Mesodermal cell (in vitro differentiated cells): Measurements from ENCODE around the gene GNG13.

Experiments
- H3K27ac ChIP-seq: 2 replicates; pipeline ENCODE4 v1.7.0; 2013; ENCODE audit warnings: mild to moderate bottlenecking, low read depth, low read length, moderate library complexity; ENCODE audit not compliant: severe bottlenecking
- H3K36me3 ChIP-seq: 2 replicates; pipeline ENCODE4 v1.7.1; 2013; ENCODE audit warnings: mild to moderate bottlenecking, low read length, moderate library complexity; ENCODE audit not compliant: control insufficient read depth, insufficient read depth
- H3K4me1 ChIP-seq: one replicate; pipeline ENCODE4 v1.7.1; 2013; ENCODE audit warnings: mild to moderate bottlenecking, low read length; ENCODE audit not compliant: insufficient read depth, control insufficient read depth, poor library complexity, severe bottlenecking
- H3K4me3 ChIP-seq: 2 replicates; pipeline ENCODE4 v1.7.0; 2013; ENCODE audit warnings: low read length, control low read depth, mild to moderate bottlenecking; ENCODE audit not compliant: insufficient read depth, poor library complexity, severe bottlenecking; ENCODE audit errors: extremely low read depth
- H3K9me3 ChIP-seq: 2 replicates; pipeline ENCODE4 v1.7.1; 2013; ENCODE audit warnings: mild to moderate bottlenecking, low read length, moderate library complexity; ENCODE audit not compliant: control insufficient read depth
- WGBS, 2 experiments: methylation state at CpG; one replicate each; pipeline ENCODE4 v1.1.5; 2013; ENCODE audit warnings: missing lambda C conversion rate in 2 of 2; ENCODE audit not compliant: insufficient coverage in 2 of 2; 5-methylcytosine and 5-hydroxymethylcytosine counted together

Gene GNG13

GRCh38 chr16:766820-767640, 33.5 kb downstream of the GNG13 start:
- WGBS, 2 experiments, result 85 to 86% methylated on average over 24 to 27 of the region's 48 CpGs
- no peak overlapping the region for H3K27ac ChIP-seq
- H3K9me3 ChIP-seq, result no peaks in the 10 kb centered on the region
- H3K4me1 ChIP-seq, result no peaks in the 10 kb centered on the region
- no peaks in the 10 kb centered on the region for H3K36me3 ChIP-seq
- no peak overlapping the region for H3K4me3 ChIP-seq

GRCh38 chr16:766008-766819, 34.3 kb downstream of the GNG13 start:
- no peak overlapping the region for H3K4me3 ChIP-seq
- H3K4me1 ChIP-seq, result no peaks in the 10 kb centered on the region
- WGBS, 2 experiments, result 93 to 97% methylated on average over 26 to 28 of the region's 29 CpGs
- no peak overlapping the region for H3K27ac ChIP-seq
- no peaks in the 10 kb centered on the region for H3K36me3 ChIP-seq
- H3K9me3 ChIP-seq, result no peaks in the 10 kb centered on the region

GRCh38 chr16:765488-765865, 35.1 kb downstream of the GNG13 start:
- no peak overlapping the region for H3K4me3 ChIP-seq
- H3K36me3 ChIP-seq, result no peaks in the 10 kb centered on the region
- WGBS, 2 experiments, result 92 to 95% methylated on average over 27 to 28 of the region's 29 CpGs

GRCh38 chr16:764848-765487, 35.6 kb downstream of the GNG13 start:
- Histone ChIP-seq H3K4me3 (no peak overlapping the region), H3K36me3 (no peaks in the 10 kb centered on the region), H3K9me3 (no peaks in the 10 kb centered on the region), H3K27ac (no peak overlapping the region), H3K4me1 (no peaks in the 10 kb centered on the region)
- WGBS, 2 experiments, result 91 to 92% methylated on average over 29 to 36 of the region's 38 CpGs

More at GRCh38 chr16:765488-765865, 35.1 kb downstream of the GNG13 start:
- Histone ChIP-seq H3K9me3 (no peaks in the 10 kb centered on the region), H3K4me1 (no peaks in the 10 kb centered on the region), H3K27ac (no peak overlapping the region)

- H3K4me3 ChIP-seq, result no peak overlapping the region
- WGBS, 2 experiments, result 85 to 92% methylated on average over 9 to 16 of the region's 20 CpGs
Observed at GRCh38 chr16:764184-764750, 36.3 kb downstream of the GNG13 start.

GRCh38 chr16:763369-764183, 37.0 kb downstream of the GNG13 start:
- Histone ChIP-seq H3K36me3 (no peaks in the 10 kb centered on the region), H3K4me3 (no peak overlapping the region), H3K4me1 (no peaks in the 10 kb centered on the region), H3K9me3 (no peaks in the 10 kb centered on the region), H3K27ac (no peak overlapping the region)
- 90 to 94% methylated on average over 9 to 15 of the region's 21 CpGs for WGBS, 2 experiments

More at GRCh38 chr16:764184-764750, 36.3 kb downstream of the GNG13 start:
- no peaks in the 10 kb centered on the region for H3K4me1 ChIP-seq
- no peak overlapping the region for H3K27ac ChIP-seq
- no peaks in the 10 kb centered on the region for H3K9me3 ChIP-seq
- no peaks in the 10 kb centered on the region for H3K36me3 ChIP-seq

GRCh38 chr16:762595-763268, 37.8 kb downstream of the GNG13 start:
- 92 to 93% methylated on average over 12 to 15 of the region's 17 CpGs for WGBS, 2 experiments
- no peaks in the 10 kb centered on the region for H3K36me3 ChIP-seq
- no peaks in the 10 kb centered on the region for H3K9me3 ChIP-seq
- H3K27ac ChIP-seq, result no peak overlapping the region
- no peak overlapping the region for H3K4me3 ChIP-seq
- no peaks in the 10 kb centered on the region for H3K4me1 ChIP-seq

- no peak overlapping the region for H3K27ac ChIP-seq
- H3K4me1 ChIP-seq, result no peaks in the 10 kb centered on the region
- no peaks in the 10 kb centered on the region for H3K36me3 ChIP-seq
- WGBS, 2 experiments, result 84 to 87% methylated on average over 16 to 19 of the region's 22 CpGs
- H3K9me3 ChIP-seq, result no peaks in the 10 kb centered on the region
- H3K4me3 ChIP-seq, result no peak overlapping the region
Observed at GRCh38 chr16:761625-762513, 38.7 kb downstream of the GNG13 start.
